Caco-2 (cell line): ENCODE data around the gene VAMP1. TPM values are rescaled to one million over a fixed set of nuclear protein-coding genes. Genes with fewer than 3 reads are reported as not detected.

Experiments used
- BruUV-seq: library from RNA; stranded (reverse); fragments of 400-500 nt; replicated peaks from 2 replicates; lab custom pipeline; 2021; lab: Mats Ljungman, UMichigan
- CTCF ChIA-PET: fragments of 300-600 bp; sonication (Branson Sonifier 250); formaldehyde crosslinking; loops from one replicate; lab custom pipeline; 2022; ENCODE audit warnings: antibody characterized with exemption; lab: Charles Lee
- POLR2A ChIA-PET: fragments of 300-600 bp; sonication (Branson Sonifier 250); formaldehyde crosslinking; loops from one replicate; lab custom pipeline; 2022; ENCODE audit warnings: antibody characterized with exemption; lab: Charles Lee
- DNase-seq, 2 experiments: peaks; one replicate each; pipeline versions ENCODE4 v3.0.0 to v3.0.0-alpha.2; 2020 to 2022
- H3K27me3 ChIP-seq: replicated peaks from 2 replicates; pipeline ENCODE4 v1.6.0; 2011; ENCODE audit warnings: low read length; ENCODE audit not compliant: control insufficient read depth, insufficient read depth
- H3K36me3 ChIP-seq: 2 replicates; pipeline ENCODE4 v1.5.1; 2011; ENCODE audit warnings: low read length; ENCODE audit not compliant: control insufficient read depth, insufficient read depth
- H3K4me1 ChIP-seq: fragments of 250-450 bp; sonication (Bioruptor Pico); 2 replicates; pipeline ENCODE4 v1.5.1; 2020; ENCODE audit warnings: mild to moderate bottlenecking
- H3K4me3 ChIP-seq: 2 replicates; pipeline ENCODE4 v1.5.1; 2011; ENCODE audit warnings: low read depth, mild to moderate bottlenecking, control low read depth, low read length
- H3K9me3 ChIP-seq: fragments of 250-450 bp; sonication (Bioruptor Pico); 2 replicates; pipeline ENCODE4 v1.5.1; 2020; ENCODE audit warnings: mild to moderate bottlenecking, moderate library complexity
- H3K27ac Mint-ChIP-seq: one replicate; pipeline ENCODE4 v1.8.0; 2022; ENCODE audit warnings: mixed read lengths; ENCODE audit not compliant: unreplicated experiment
- H3K27me3 Mint-ChIP-seq: one replicate; pipeline ENCODE4 v1.8.0; 2022; ENCODE audit warnings: mixed read lengths; ENCODE audit not compliant: insufficient read depth, unreplicated experiment
- H3K36me3 Mint-ChIP-seq: one replicate; pipeline ENCODE4 v1.8.0; 2022; ENCODE audit warnings: mild to moderate bottlenecking, mixed read lengths; ENCODE audit not compliant: insufficient read depth, unreplicated experiment
- H3K4me1 Mint-ChIP-seq: one replicate; pipeline ENCODE4 v1.8.0; 2022; ENCODE audit warnings: low read depth, mixed read lengths; ENCODE audit not compliant: unreplicated experiment
- H3K4me3 Mint-ChIP-seq: one replicate; pipeline ENCODE4 v1.8.0; 2022; ENCODE audit warnings: mild to moderate bottlenecking, moderate library complexity, mixed read lengths; ENCODE audit not compliant: unreplicated experiment
- H3K9me3 Mint-ChIP-seq: one replicate; pipeline ENCODE4 v1.8.0; 2022; ENCODE audit warnings: mixed read lengths; ENCODE audit not compliant: unreplicated experiment
- intact Hi-C: fragments of 100-400 bp; cut with micrococcal nuclease; formaldehyde crosslinking; loops from one replicate; pipeline ENCODE4 v1.10.0; 2022; ENCODE audit not compliant: unreplicated experiment
- total RNA-seq: library from RNA; stranded (reverse); gene quantifications from 2 replicates; pipeline ENCODE4 v1.2.3, GENCODE V29; 2022
- TF ChIP-seq, protein P1 (sequence below), 2 experiments: fragments of 200-600 bp in 1 of 2; IDR thresholded peaks; 1 replicate in 1 of 2; 2 replicates in 1 of 2; pipeline versions ENCODE4 v1.5.1 to v1.8.0; 2011 to 2022; ENCODE audit warnings: antibody characterized with exemption in 1 of 2, control low read depth in 1 of 2, inconsistent platforms in 1 of 2, low read depth in 1 of 2, low read length in 1 of 2, mild to moderate bottlenecking in 1 of 2, moderate library complexity in 1 of 2; ENCODE audit not compliant: insufficient read depth in 1 of 2, severe bottlenecking in 1 of 2, unreplicated experiment in 1 of 2

Gene VAMP1
- total RNA-seq, 1 experiment from 2014 or later: 8.4 TPM

DNA sequence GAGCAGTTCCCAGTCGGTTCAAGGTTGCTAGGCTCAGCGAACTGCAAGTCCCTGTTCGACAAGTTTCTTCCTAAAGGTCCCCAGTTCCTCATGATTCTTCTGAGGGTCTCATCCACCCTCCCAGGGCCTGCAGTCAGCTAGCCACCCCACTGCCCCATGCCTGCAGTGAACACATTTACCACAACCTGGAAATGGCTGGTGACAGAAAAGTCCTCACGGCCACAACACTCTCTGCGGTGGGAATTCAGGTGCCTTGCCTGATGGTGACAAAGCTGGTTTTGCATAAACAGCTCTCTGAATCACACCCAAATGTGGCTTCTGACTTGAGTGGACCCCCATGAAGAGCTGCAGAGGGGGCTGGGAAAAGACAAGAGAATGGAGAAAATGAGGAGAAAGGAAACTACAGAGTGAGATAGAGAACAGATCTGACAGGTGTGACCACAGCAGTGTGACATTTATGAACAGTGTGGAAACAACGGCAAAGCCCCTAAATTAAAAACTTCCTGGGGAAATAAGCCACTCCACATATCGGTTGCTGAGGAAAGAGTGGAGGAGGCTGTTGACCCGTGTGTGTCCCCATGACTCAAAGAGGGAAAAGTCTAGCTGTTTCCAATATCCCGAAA is 27.0 kb downstream of the VAMP1 start:
- Mint-ChIP-seq H3K4me1 (no peaks in the 10 kb centered on the region), H3K27ac (no peak overlapping the region), H3K27me3 (no peaks in the 10 kb centered on the region), H3K36me3 (no peaks in the 10 kb centered on the region), H3K9me3 (no peaks in the 10 kb centered on the region), H3K4me3 (no peak overlapping the region)
- H3K4me3 ChIP-seq: no peak overlapping the region
- no peak for DNase-seq
- TF ChIP-seq, protein P1, sequence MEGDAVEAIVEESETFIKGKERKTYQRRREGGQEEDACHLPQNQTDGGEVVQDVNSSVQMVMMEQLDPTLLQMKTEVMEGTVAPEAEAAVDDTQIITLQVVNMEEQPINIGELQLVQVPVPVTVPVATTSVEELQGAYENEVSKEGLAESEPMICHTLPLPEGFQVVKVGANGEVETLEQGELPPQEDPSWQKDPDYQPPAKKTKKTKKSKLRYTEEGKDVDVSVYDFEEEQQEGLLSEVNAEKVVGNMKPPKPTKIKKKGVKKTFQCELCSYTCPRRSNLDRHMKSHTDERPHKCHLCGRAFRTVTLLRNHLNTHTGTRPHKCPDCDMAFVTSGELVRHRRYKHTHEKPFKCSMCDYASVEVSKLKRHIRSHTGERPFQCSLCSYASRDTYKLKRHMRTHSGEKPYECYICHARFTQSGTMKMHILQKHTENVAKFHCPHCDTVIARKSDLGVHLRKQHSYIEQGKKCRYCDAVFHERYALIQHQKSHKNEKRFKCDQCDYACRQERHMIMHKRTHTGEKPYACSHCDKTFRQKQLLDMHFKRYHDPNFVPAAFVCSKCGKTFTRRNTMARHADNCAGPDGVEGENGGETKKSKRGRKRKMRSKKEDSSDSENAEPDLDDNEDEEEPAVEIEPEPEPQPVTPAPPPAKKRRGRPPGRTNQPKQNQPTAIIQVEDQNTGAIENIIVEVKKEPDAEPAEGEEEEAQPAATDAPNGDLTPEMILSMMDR (IDR thresholded peaks at IDR 0.05; ENCODE audit: insufficient read depth in 1 of 2, low read depth in 1 of 2, low read length in 1 of 2, severe bottlenecking in 1 of 2, unreplicated experiment in 1 of 2): no peak
- intact Hi-C loops: no loop called here
- no TSS peak for BruUV-seq
- CTCF ChIA-PET: no interaction called here
- POLR2A ChIA-PET: no interaction called here
- no peaks in the 10 kb centered on the region for H3K4me1 ChIP-seq
- H3K36me3 ChIP-seq: no peaks in the 10 kb centered on the region
- no peaks in the 10 kb centered on the region for H3K27me3 ChIP-seq
- no peaks in the 10 kb centered on the region for H3K9me3 ChIP-seq

DNA sequence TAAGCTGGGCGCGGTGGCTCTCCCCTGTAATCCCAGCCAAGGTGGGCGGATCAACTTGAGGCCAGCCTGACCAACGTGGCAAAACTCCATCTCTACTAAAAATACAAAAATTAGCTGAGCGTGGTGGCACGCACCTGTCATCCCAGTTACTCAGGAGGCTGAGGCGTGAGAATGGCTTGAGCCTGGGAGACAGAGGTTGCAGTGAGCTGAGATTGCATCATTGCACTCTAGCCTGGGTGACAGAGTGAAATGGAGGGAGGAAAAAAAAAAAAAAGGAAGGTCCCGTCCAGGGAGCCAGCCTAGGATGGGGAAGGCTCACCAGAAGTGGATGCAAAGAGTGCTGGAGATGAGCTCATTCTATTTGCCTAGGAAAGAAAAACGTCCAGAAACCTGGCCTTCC is 27.6 kb downstream of the VAMP1 start:
- no peaks in the 10 kb centered on the region for H3K4me1 Mint-ChIP-seq
- ChIA-PET POLR2A (interaction anchor here (0.6 to 0.7 kb wide), 3 partner anchors 48 to 91 kb away, joined by 5 to 17 read pairs (median 14); partner anchors contain the start of genes GAPDH and LTBR), CTCF (interaction anchor here (0.6 to 0.7 kb wide), 3 partner anchors 23 to 33 kb away, joined by 3 to 4 read pairs (median 3); no protein-coding TSS in a partner anchor)
- no TSS peak for BruUV-seq
- no peaks in the 10 kb centered on the region for H3K9me3 ChIP-seq
- no peak overlapping the region for H3K4me3 ChIP-seq
- H3K4me3 Mint-ChIP-seq: no peak overlapping the region
- intact Hi-C loops: no loop called here
- H3K36me3 Mint-ChIP-seq: no peaks in the 10 kb centered on the region
- no peaks in the 10 kb centered on the region for H3K27me3 ChIP-seq
- H3K4me1 ChIP-seq: no peaks in the 10 kb centered on the region
- DNase-seq: no peak
- no peaks in the 10 kb centered on the region for H3K9me3 Mint-ChIP-seq
- H3K27me3 Mint-ChIP-seq: no peaks in the 10 kb centered on the region
- TF ChIP-seq, protein P1 (IDR thresholded peaks at IDR 0.05; ENCODE audit: insufficient read depth in 1 of 2, low read depth in 1 of 2, low read length in 1 of 2, severe bottlenecking in 1 of 2, unreplicated experiment in 1 of 2): no peak
- H3K27ac Mint-ChIP-seq: no peak overlapping the region
- H3K36me3 ChIP-seq: no peaks in the 10 kb centered on the region

DNA sequence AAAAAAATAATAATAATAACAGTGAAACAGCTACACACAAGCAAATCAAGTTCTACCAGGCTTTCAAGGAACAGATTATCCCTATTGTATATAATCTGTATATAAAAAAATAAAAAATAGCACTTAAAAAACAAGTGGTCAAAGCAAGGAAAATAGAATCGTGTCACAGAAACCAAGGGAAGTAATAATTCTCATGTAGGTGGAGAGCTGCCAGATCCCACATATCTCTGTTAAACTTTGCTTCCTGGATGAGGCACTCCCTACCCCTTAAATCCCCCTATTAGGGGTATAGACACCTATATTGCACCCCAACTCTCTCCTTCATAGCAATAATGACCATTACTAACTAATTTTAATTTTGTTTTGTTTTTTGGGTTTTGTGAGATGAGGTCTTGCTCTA is 30.1 kb downstream of the VAMP1 start:
- intact Hi-C loops: no loop called here
- no peaks in the 10 kb centered on the region for H3K27me3 Mint-ChIP-seq
- no peak overlapping the region for H3K4me3 ChIP-seq
- no peaks in the 10 kb centered on the region for H3K9me3 Mint-ChIP-seq
- no TSS peak for BruUV-seq
- H3K4me1 ChIP-seq: no peaks in the 10 kb centered on the region
- H3K4me1 Mint-ChIP-seq: no peaks in the 10 kb centered on the region
- H3K27ac Mint-ChIP-seq: no peak overlapping the region
- TF ChIP-seq, protein P1 (IDR thresholded peaks at IDR 0.05; ENCODE audit: insufficient read depth in 1 of 2, low read depth in 1 of 2, low read length in 1 of 2, severe bottlenecking in 1 of 2, unreplicated experiment in 1 of 2): no peak
- H3K9me3 ChIP-seq: no peaks in the 10 kb centered on the region
- DNase-seq: no peak
- no peak overlapping the region for H3K4me3 Mint-ChIP-seq
- no peaks in the 10 kb centered on the region for H3K36me3 ChIP-seq
- ChIA-PET POLR2A (no interaction called here), CTCF (interaction anchor here (0.6 kb wide), 1 partner anchor 117 kb away, joined by 8 read pairs; no protein-coding TSS in a partner anchor)
- H3K27me3 ChIP-seq: no peaks in the 10 kb centered on the region
- no peaks in the 10 kb centered on the region for H3K36me3 Mint-ChIP-seq
